Measurements from ENCODE around the gene TPD52L2.
"Not testable (repeated sequence)": the region's sequence is repeated elsewhere in the genome, so short reads cannot be mapped to it uniquely, and the experiment has no call there.

TPD52L2 gene

DNA sequence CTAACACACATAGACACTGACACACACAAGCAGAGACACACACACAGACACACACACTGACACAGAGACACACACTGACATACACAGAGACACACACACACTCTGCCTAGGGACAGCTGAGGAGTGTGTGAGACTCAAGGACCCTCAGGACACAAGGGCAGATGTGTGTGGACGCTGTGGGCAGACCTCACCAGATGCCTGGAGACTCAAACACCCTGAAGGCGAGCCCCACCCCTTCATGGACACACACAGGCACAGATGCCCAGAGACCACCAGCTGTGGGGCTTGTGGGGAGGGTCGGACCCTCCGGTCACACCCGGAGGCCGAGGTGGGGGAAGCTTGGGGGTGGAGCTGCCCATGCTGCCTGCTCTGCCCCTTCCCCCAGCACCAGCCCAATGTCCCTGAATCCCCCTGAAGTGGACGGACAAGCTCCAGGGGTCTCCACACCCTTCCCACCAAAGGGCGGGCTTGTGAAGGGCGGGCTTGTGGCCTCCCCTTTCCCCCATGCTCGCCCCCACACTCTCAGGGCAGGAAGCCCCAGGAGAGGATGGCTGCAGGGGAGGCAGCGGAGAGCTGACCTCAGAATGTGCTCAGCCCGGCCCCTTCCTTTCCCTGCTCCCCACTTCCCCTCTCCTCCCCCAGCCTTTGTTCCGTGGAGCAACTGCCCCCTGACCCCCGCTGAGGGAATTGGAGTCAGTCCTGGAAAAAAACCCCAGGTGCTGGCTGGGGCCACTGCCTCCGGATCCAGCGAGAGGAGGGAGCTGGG lies 17.6 kb upstream of the TPD52L2 start:
- no peak overlapping the region for H3K27ac Mint-ChIP-seq
- H3K4me1 Mint-ChIP-seq: peaks cover 13% of the 10 kb centered on the region
- H3K27me3 Mint-ChIP-seq: peaks cover 23% of the 10 kb centered on the region
- no peak overlapping the region for H3K4me3 Mint-ChIP-seq
- no peaks in the 10 kb centered on the region for H3K36me3 Mint-ChIP-seq
- H3K9me3 Mint-ChIP-seq: no peaks in the 10 kb centered on the region

DNA sequence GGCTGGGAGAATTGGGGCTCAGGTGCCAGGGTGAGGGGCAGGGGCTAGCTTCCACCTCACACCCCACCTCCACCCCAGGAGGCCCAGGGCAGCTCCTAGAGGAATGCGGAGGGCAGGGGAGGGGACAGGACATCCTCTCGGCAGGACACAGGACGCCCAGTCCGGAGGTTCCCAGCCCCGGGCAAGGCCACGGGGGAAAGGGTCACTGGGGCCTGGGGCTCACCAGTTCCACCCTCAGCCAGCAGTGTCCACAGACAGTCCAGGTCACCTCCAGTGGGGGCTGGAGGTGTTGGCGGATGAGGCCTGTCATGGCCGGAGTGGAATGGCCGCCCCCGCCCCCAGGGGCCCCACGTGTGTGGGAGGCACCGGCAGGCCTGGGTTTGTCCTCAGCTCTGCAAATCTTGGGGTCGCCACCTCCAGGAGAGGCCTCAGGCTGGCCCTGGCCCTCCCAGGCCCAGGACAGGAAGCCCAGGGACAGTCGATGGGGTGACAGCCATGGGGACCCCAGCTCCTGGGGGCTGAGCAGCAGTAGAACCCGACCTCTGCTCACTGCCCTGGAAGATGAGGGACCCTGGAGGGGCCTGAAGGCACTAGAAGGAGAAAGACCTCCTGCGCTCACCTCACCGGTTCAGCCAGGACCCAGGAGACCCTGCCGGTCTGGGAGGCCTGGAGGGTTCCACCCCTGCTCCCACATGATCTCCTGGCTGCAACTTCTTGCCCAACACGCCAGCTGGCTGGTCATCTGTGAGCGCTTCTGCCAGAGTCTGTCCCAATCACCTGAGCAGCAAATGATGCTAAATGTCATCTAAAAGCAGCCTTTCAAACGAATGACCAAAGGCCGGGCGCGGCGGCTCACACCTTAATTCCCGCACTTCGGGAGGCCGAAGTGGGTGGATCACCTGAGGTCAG lies 16.8 kb upstream of the TPD52L2 start:
- H3K4me3 Mint-ChIP-seq: no peak overlapping the region
- no peaks in the 10 kb centered on the region for H3K9me3 Mint-ChIP-seq
- H3K4me1 Mint-ChIP-seq: peaks cover 13% of the 10 kb centered on the region
- no peaks in the 10 kb centered on the region for H3K36me3 Mint-ChIP-seq
- no peak overlapping the region for H3K27ac Mint-ChIP-seq
- peaks cover 22% of the 10 kb centered on the region for H3K27me3 Mint-ChIP-seq

DNA sequence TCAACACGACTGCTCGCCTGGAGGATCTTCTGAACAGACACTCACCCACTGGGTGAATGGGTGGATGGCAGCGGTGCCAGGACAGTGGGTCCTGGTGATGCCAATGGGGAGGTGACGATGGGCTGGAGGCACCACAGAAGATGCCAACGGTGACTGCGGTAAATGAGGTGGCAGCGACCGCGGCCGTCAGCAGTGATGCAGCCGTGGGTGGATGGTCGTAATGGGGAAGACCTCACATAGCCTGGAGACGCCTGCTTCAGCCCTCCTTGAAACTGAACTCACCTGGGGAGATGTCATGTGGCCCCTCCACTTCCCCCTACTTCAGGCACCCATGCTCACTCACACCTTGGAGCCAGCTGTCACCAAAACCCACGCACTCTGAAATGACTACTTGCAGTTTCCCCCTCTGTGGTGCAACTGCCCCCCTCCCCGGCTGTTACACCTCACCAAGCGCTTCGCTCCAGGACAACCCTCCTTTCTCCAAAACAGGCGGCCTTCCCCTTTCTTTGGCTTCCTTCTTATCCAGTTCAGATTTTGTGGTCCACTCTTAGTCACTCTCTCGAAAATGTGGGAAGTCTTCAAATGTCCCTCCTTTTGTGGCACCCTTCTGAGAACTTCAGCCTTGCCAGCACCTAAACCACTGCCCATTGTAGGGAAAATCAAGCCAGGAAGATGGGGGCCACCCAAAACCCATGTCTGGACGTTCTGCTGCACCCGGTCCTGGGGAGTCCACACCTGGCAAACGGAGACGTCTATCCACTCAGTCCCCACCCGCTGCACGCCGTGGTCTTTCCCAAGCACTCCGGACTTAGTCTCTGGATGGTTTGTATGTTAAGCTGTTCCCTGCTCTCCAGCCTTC lies 14.2 kb upstream of the TPD52L2 start:
- H3K4me3 Mint-ChIP-seq: no peak overlapping the region
- peaks cover 11% of the 10 kb centered on the region for H3K27me3 Mint-ChIP-seq
- peaks cover 8% of the 10 kb centered on the region for H3K4me1 Mint-ChIP-seq
- no peaks in the 10 kb centered on the region for H3K36me3 Mint-ChIP-seq
- H3K27ac Mint-ChIP-seq: peak overlapping the region; percentile 21
- no peaks in the 10 kb centered on the region for H3K9me3 Mint-ChIP-seq

DNA sequence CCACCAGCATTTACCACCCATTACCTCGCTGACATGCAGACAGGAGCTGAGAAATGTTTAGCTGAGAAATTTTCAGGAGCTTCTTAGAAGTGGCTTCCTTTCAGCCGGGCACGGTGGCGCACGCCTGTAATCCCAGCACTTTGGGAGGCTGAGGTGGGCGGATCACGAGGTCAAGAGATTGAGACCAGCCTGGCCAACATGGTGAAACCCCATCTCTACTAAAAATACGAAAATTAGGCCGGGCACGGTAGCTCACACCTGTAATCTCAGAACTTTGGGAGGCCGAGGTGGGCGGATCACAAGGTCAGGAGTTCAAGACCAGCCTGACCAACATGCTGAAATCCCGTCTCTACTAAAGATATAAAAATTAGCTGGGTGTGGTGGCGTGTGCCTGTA lies 13.5 kb upstream of the TPD52L2 start:
- not testable (repeated sequence) for H3K9me3 Mint-ChIP-seq, H3K36me3 Mint-ChIP-seq, H3K4me3 Mint-ChIP-seq, H3K4me1 Mint-ChIP-seq, H3K27me3 Mint-ChIP-seq, H3K27ac Mint-ChIP-seq

DNA sequence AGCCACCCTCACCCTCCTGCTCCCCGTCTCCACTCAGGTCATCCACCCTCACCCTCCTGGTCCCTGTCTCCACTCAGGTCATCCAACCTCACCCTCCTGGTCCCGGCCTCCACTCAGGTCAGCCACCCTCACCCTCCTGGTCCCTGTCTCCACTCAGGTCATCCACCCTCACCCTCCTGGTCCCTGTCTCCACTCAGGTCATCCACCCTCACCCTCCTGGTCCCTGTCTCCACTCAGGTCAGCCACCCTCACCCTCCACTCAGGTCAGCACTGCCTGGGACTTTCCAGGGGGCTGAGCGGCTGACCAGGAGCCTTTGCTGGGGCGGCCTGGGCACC lies 11.4 kb upstream of the TPD52L2 start:
- H3K4me3 Mint-ChIP-seq, H3K9me3 Mint-ChIP-seq, H3K27me3 Mint-ChIP-seq, H3K27ac Mint-ChIP-seq, H3K36me3 Mint-ChIP-seq: not testable (repeated sequence)
- H3K4me1 Mint-ChIP-seq: peaks cover 28% of the 10 kb centered on the region

DNA sequence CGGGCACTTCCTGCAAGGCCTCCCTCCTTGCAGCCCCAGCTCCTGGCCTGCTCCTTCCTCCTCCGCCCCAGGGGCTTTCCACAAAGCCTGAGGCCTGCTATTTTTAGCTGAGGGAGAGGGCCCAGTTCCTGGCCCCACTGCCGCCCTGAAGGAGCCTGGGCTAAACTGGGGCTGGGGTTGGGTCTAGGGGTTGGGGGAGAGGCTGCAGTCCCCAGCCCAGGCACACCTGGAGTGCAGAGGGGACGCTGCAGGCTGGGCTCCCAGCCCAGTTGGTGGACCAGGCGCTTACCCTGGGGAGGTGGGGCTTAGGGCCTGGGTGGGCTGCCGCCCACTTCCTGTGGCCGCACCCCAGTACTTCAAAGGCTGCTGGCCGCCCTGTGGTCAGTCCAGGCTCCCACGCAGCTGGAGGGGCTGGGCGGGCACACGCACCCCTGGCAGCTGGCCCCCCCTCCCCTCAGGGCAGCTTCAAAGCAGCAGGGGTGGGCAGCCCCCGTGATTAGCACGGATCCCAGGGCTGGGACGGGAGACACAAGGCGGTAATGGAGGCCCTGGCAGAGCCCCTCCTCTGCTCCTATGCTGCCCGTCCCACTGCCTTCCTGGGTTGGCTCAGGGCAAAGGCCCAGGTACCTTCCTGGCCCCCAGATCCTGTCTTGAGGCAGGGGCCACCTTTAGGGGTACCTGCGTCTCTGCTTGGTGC lies 10.9 kb upstream of the TPD52L2 start:
- H3K4me1 Mint-ChIP-seq: peaks cover 34% of the 10 kb centered on the region
- no peak overlapping the region for H3K4me3 Mint-ChIP-seq
- no peaks in the 10 kb centered on the region for H3K36me3 Mint-ChIP-seq
- no peaks in the 10 kb centered on the region for H3K9me3 Mint-ChIP-seq
- peaks cover 10% of the 10 kb centered on the region for H3K27me3 Mint-ChIP-seq
- no peak overlapping the region for H3K27ac Mint-ChIP-seq

DNA sequence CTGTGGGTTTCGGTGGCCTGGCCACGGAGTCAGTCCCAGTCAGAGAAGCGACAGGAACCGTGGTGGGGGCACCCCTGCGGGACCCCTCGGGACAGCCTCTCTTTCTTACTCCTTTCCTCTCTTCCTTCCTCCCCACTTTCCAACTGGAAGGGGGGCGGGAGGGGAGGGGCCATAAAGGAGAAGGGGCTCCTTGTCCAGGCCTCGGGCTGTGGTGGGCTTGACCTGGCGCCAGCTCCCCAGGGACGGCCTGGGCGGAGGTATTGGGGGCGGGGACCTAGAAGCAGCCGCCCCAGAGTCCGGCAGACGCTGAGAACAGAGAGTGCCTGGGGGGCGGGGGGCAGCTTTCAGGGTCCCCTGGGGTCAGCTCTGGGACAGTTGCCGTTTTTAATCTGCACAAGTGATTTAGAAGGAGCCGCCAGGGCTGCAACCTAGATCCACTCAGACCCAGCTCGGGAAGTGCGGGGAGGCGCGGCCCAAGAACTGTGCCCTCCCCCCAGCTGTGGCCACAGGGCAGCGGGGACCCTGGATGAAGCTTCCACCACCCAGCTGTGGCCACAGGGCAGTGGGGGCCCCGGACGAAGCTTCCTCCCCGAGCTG lies 10.2 kb upstream of the TPD52L2 start:
- Mint-ChIP-seq H3K4me1 (peaks cover 37% of the 10 kb centered on the region), H3K36me3 (no peaks in the 10 kb centered on the region)

DNA sequence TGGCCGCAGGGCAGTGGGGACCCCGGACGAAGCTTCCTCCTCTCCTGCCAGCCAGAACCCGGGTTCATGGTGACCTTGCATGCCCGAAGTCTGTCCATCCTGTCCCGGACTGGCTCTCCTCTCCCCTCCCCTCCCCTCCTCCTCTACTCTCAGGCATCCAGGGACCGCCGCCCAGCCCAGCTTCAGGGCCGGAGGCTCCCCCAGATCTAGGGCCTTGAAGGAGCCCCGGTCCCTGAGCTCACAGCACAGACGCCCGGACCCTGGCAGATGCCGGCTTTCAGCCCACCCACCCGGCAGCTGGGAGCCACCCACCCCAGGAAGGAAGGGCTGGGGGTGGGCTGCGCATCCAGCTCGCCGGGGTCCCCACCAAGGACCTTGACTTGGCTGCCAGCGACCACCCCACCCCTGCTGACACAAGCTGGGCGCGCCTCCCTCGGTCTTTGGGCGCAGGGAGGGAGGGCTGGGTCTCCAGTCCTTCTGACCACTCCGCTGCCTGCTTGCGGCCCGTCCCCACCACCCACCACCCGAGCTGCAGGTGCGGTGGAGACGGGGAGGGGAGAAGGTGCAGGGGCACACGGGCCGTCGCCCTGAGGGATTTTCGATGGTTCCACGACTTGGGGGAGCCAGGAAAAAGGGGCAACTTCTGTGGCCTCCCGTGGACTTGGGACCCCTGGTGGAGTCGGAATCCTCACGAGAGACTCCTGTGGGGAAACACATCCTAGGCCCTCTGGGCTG lies 9.5 kb upstream of the TPD52L2 start:
- Mint-ChIP-seq H3K27me3 (peaks cover 9% of the 10 kb centered on the region), H3K36me3 (no peaks in the 10 kb centered on the region), H3K9me3 (no peaks in the 10 kb centered on the region), H3K27ac (no peak overlapping the region), H3K4me1 (peaks cover 36% of the 10 kb centered on the region), H3K4me3 (no peak overlapping the region)

More for the DNA sequence above, 10.2 kb upstream of the TPD52L2 start:
- Mint-ChIP-seq H3K4me3 (no peak overlapping the region), H3K9me3 (no peaks in the 10 kb centered on the region), H3K27me3 (peaks cover 10% of the 10 kb centered on the region), H3K27ac (no peak overlapping the region)

DNA sequence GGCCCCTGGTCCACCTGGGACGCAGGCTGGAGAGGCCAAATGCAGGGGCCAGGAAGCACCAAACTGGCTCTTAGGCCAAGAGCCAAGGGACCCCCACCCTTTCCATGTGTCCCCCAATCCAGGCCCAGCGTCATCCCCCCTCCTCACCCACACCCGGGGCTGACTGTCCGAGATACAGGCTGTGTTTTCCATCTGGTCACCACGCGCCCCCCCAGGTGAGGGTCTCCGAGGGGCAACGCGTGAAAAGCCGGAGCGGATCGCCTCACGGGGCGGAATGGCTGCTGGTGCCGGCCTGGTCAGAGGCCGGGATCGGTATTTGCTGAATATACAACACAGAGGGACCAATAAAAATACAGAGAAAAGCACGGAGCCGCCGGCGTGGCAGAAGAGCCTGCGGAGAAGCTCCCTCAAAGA lies 9.0 kb upstream of the TPD52L2 start:
- no peak overlapping the region for H3K4me3 Mint-ChIP-seq
- peaks cover 3% of the 10 kb centered on the region for H3K27me3 Mint-ChIP-seq
- no peaks in the 10 kb centered on the region for H3K36me3 Mint-ChIP-seq
- peaks cover 30% of the 10 kb centered on the region for H3K4me1 Mint-ChIP-seq
- H3K9me3 Mint-ChIP-seq: no peaks in the 10 kb centered on the region
- no peak overlapping the region for H3K27ac Mint-ChIP-seq

DNA sequence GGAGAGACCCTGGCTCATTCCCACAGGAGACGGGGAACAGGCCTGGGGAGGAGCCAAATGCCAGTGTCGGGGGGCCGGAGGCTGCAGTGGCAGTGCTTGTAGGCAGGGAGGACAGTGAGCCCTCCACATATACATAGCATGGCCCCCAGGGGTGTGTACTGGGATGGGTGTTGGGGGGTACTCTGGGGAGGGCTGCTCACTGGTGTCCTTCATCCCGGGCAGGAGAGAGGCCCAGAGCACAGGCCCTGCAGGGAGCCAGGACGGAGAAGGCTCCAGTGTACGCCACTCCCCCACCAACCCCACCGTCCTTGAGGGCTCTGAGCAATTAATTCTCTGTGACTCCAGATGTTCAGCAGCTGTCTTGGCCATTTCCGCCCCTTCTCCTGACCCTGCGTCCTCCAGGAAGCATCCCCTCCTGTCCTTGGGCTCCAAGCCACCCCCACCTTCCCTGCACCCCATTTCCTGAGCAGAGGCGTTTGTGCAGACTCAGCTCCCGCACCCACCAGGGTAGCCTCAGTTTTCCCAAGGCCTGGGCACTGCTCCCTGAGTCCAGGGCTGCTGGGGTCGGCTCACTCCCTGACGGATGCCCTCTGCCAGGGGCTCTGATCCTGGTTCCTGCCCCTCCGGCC lies 7.2 kb upstream of the TPD52L2 start:
- H3K27ac Mint-ChIP-seq: no peak overlapping the region
- no peak overlapping the region for H3K4me3 Mint-ChIP-seq
- no peaks in the 10 kb centered on the region for H3K36me3 Mint-ChIP-seq
- H3K9me3 Mint-ChIP-seq: no peaks in the 10 kb centered on the region
- H3K4me1 Mint-ChIP-seq: peaks cover 29% of the 10 kb centered on the region
- H3K27me3 Mint-ChIP-seq: no peaks in the 10 kb centered on the region

DNA sequence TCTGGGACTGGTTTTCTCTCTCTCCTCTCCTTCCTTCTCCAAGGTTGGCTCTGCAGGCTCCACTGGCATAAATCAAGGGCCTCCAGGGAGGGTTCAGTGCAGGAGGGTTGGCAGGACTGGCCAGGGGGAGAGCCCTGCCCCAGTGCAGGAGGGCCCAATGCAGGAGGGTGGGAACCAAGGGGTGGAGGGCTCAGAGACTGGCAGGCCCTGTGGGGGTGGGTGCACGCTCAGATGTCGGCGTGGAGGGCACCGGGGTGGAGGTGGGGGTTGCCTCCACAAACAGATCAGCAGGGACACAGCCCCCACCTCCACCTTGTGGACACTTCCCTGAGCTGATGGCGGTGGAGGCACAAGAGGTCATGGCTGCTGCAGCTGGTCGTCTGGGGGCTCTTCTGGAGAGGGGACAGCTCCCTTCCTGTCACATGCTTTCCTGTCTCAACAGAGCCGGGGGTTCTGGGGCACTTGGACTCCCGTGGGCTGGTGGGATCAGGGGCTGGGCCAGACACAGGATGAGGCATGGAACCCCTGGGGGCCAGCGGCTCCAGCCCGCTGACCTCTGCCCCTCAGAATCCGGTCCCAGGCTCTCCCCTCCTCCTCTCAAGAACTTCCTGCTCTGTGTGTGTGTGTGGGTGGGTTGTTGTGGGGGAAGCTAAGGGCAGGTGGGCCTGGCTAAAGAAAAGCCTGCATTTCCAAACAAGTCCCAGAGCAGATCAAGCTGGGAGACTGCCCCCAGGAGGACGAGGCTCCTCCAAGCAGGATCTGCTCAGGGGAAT lies 6.5 kb upstream of the TPD52L2 start:
- Mint-ChIP-seq H3K27ac (peak overlapping the region; percentile 80), H3K4me3 (peak overlapping the region; percentile 30), H3K4me1 (peaks cover 35% of the 10 kb centered on the region), H3K27me3 (no peaks in the 10 kb centered on the region), H3K36me3 (peaks cover under 1% of the 10 kb centered on the region), H3K9me3 (no peaks in the 10 kb centered on the region)

DNA sequence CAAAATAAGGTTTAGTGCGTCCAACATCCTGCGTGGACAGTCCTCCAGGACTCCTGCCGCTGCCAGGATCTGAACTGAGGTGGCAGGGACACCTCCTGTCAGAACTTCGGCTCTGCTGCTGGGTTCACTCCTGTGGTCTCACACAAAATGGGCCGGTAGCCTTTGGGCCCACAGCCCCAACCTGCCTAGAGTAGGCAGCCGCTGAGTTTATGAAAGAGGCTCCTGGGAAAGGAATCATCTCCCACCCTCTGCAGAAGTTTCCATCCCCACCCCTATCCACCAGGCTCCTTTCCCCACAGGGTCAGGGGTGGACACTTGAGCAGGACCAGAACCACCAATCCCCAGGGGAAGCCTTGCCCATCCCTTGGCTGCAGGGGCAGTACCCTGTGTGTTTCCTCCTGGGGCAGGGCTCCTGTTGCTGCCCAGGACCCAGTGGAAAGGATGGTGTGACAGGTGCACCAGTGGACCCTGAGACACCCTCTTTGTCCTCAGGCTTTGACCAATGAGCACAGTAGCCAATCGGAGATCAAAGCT lies 5.8 kb upstream of the TPD52L2 start:
- Mint-ChIP-seq H3K27ac (peak overlapping the region; percentile 80), H3K4me3 (peak overlapping the region; percentile 30), H3K9me3 (no peaks in the 10 kb centered on the region), H3K4me1 (peaks cover 41% of the 10 kb centered on the region), H3K36me3 (peaks cover 1% of the 10 kb centered on the region), H3K27me3 (no peaks in the 10 kb centered on the region)

DNA sequence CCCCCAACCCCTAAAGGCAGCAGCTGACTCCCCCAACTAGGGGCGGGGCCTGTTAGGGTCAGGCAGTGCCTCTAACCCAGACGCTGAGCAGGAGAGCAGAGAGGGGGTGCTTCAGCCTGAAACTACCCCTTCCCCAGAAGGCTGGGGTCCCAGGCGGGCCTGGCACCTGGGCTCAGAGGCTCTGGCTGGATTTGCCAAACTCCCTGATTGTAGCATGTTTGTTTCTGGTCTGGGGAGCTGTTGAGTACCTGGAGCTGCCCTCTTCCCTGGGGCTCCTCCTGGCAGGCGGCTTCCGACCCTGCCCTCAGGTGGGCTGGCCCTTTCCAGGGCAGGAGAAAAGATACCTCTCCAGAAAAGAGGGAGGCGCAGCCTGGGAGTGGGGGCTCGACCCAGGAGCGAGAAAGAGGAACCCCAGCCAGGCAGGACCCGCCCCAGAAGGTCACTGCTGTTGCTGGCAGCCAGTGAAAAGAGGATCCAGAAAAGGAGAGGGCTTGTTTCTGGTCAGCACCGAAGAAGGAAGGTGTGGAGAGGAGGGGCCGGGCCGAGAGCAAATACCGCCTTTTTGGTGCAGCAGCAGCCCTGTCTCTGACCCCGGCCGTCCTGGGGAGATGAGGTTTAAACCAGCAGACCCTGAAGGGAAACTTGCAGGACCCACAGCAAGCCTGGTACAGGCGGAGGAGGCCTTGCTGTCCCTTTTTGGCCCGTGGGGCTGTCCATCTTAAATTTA lies 4.6 kb upstream of the TPD52L2 start:
- H3K4me1 Mint-ChIP-seq: peaks cover 41% of the 10 kb centered on the region
- H3K27ac Mint-ChIP-seq: no peak overlapping the region
- peaks cover 1% of the 10 kb centered on the region for H3K36me3 Mint-ChIP-seq
- H3K9me3 Mint-ChIP-seq: no peaks in the 10 kb centered on the region
- H3K27me3 Mint-ChIP-seq: no peaks in the 10 kb centered on the region
- no peak overlapping the region for H3K4me3 Mint-ChIP-seq
